GM21447 (cell line): ENCODE measurements around the gene PARP16.

Source experiments
- ATAC-seq: cut with Tn5 transposase; IDR thresholded peaks from one replicate; pipeline ENCODE4 v1.9.1; 2021; ENCODE audit not compliant: unreplicated experiment

Gene PARP16

GRCh38 chr15:65312400-65312916 lies 25.8 kb upstream of the PARP16 start:
- ATAC-seq, result no peak

GRCh38 chr15:65311760-65312159 lies 25.1 kb upstream of the PARP16 start:
- ATAC-seq, result no peak

GRCh38 chr15:65310431-65311137 lies 23.9 kb upstream of the PARP16 start:
- ATAC-seq, result no peak

DNA sequence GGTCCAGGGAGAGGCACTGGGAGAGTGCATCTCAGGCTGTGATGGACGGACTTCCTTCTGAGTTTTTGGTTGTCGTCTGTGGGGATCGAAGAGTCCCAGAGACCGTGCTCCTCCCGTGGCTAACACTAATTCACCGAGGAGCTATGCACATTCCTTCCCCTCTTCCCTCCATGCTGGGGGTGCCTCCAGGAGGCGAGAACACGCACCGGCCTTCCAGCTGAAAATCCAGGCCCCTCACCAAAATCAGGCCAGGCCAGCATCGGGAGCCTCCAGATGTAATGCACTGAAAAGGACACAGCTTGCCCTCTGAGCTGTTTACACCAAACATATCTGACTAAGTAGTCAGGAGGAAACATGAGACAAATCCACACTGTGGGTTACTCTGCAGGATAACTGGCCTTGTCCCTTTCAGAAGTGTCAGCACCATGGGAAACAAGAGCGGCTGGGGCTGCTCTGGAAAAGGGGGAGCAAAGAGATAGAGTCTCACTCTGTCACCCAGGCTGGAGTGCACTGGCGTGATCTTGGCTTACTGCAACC lies 23.3 kb upstream of the PARP16 start:
- ATAC-seq, result no peak

GRCh38 chr15:65307978-65308377 lies 21.3 kb upstream of the PARP16 start:
- ATAC-seq, result no peak

DNA sequence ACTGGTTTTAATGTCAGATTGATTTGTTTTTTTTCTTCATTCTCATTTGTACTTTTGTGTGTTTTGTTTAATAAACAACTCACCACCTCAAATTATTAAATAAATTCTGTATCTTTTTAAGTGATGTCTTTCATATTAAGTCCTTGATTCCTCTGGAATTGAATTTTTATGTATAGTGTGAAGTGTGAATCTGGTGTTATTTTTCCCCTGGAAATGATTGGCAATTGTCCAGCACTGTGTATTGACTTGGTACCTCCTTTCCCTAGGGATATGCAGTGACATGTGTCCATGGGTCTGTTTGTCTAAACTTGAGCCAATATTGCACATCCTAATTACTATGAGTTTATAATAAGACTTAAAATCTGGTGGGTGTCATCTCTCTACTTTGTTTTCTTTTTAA lies 19.9 kb upstream of the PARP16 start:
- ATAC-seq, result no peak

- no peak for ATAC-seq
Observed at GRCh38 chr15:65305776-65306175, 19.1 kb upstream of the PARP16 start.

GRCh38 chr15:65305150-65305758 lies 18.6 kb upstream of the PARP16 start:
- ATAC-seq, result peak; percentile 28

- peak; percentile 67 for ATAC-seq
Observed at GRCh38 chr15:65304381-65305149, 17.9 kb upstream of the PARP16 start, which contains the start of gene RNU5B-1. TSS of gene RNU5B-1 (plus strand) at chr15:65304677.

- peak; percentile 21 for ATAC-seq
Observed at GRCh38 chr15:65303687-65304380, 17.2 kb upstream of the PARP16 start.

- ATAC-seq, result no peak
Observed at GRCh38 chr15:65302061-65302460, 15.4 kb upstream of the PARP16 start.

- no peak for ATAC-seq
Observed at GRCh38 chr15:65300924-65301441, 14.3 kb upstream of the PARP16 start.

GRCh38 chr15:65298731-65299130 lies 12.0 kb upstream of the PARP16 start:
- ATAC-seq, result no peak

DNA sequence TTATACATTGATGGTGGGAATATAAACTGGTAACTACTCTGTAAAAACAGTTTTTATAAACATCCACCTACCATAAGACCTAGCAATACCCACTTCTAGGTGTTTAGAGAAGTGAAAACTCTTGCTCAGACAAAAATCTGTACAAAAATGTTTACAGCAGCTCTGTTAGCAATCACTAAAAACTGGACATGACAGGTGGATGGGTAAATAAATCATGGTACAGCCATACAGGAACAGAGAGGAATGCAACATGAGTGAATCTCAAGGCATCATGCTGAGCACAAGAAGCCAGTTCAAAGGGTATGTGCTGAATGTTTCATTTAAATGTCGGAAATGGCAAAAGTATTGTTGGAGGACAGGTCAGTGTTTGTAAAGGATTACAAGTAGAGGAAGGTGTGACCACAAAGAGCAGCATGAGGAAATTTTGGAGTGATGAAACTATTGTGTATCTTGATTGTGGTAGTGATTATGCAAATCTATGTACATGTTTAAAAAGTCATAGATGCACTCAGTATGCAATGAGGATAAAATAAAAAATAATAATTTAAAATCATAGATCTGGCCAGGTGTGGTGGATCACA lies 6.3 kb upstream of the PARP16 start:
- no peak for ATAC-seq

DNA sequence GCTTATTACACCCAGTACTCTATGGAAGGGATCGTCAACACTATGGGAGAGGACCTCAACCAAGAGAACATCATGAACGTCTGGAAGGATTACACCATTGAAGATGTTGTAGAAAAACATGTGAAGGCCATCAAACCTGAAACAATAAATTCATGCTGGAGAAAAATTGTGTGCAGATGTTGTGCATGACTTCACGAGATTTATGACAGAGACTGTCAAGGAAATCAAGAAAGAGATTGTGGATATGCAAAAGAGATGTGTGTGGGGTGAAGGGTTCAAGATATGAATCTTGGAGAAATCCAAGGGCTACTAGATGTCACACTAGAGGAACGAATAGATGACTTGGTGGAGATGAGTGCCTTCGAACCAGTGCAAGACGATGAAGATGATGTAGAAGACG lies 3.5 kb upstream of the PARP16 start:
- no peak for ATAC-seq

GRCh38 chr15:65289261-65289854 lies 2.7 kb upstream of the PARP16 start:
- no peak for ATAC-seq

- no peak for ATAC-seq
Observed at GRCh38 chr15:65287520-65287855, 805 bp upstream of the PARP16 start.

GRCh38 chr15:65286069-65286703 lies 497 bp downstream of the PARP16 start:
- ATAC-seq, result peak; percentile 35

DNA sequence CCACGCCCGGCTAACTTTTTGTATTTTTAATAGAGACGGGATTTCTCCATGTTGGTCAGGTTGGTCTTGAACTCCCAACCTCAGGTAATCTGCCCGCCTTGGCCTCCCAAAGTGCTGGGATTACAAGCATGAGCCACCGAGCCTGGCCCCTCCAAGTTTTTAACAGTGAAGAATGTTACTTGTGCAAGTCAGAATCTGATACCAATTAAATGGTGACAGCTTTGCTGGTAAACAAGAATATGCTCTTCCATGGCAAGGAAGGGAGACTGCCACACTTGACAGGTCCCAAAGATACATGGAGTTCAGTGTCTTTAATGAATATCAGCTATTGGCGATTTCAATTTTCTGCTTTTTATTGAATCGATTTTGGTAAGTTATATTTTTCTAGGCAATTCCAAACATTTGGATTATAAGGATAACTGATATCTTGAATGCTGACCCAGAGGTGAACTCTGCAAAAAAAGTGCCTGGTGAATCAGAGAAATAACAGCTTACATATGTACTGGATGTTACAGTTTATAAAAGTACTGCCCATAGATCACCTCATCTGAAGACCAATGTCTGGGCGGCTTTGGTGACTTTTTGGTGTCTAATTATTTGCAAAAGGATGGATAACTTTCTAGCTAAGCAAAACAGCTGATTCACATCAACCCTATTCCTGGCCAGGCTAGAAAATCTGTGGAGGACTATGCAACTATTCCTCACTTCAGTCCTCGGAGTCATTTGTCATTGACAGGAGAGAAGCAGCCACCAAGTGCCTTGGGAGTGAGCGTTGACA lies 1.2 kb downstream of the PARP16 start:
- ATAC-seq, result no peak
